Caco-2 (cell line): Measurements from ENCODE around the gene SEPTIN10. TPM values are rescaled to one million over a fixed set of nuclear protein-coding genes. Genes with fewer than 3 reads are reported as not detected.

Experiments used
- BruUV-seq: library from RNA; stranded (reverse); fragments of 400-500 nt; replicated peaks from 2 replicates; lab custom pipeline; 2021; lab: Mats Ljungman, UMichigan
- CTCF ChIA-PET: fragments of 300-600 bp; sonication (Branson Sonifier 250); formaldehyde crosslinking; loops from one replicate; lab custom pipeline; 2022; ENCODE audit warnings: antibody characterized with exemption; lab: Charles Lee
- POLR2A ChIA-PET: fragments of 300-600 bp; sonication (Branson Sonifier 250); formaldehyde crosslinking; loops from one replicate; lab custom pipeline; 2022; ENCODE audit warnings: antibody characterized with exemption; lab: Charles Lee
- DNase-seq, 2 experiments: peaks; one replicate each; pipeline versions ENCODE4 v3.0.0 to v3.0.0-alpha.2; 2020 to 2022
- H3K27me3 ChIP-seq: replicated peaks from 2 replicates; pipeline ENCODE4 v1.6.0; 2011; ENCODE audit warnings: low read length; ENCODE audit not compliant: control insufficient read depth, insufficient read depth
- H3K36me3 ChIP-seq: 2 replicates; pipeline ENCODE4 v1.5.1; 2011; ENCODE audit warnings: low read length; ENCODE audit not compliant: control insufficient read depth, insufficient read depth
- H3K4me1 ChIP-seq: fragments of 250-450 bp; sonication (Bioruptor Pico); 2 replicates; pipeline ENCODE4 v1.5.1; 2020; ENCODE audit warnings: mild to moderate bottlenecking
- H3K4me3 ChIP-seq: 2 replicates; pipeline ENCODE4 v1.5.1; 2011; ENCODE audit warnings: low read depth, mild to moderate bottlenecking, control low read depth, low read length
- H3K9me3 ChIP-seq: fragments of 250-450 bp; sonication (Bioruptor Pico); 2 replicates; pipeline ENCODE4 v1.5.1; 2020; ENCODE audit warnings: mild to moderate bottlenecking, moderate library complexity
- H3K27ac Mint-ChIP-seq: one replicate; pipeline ENCODE4 v1.8.0; 2022; ENCODE audit warnings: mixed read lengths; ENCODE audit not compliant: unreplicated experiment
- H3K27me3 Mint-ChIP-seq: one replicate; pipeline ENCODE4 v1.8.0; 2022; ENCODE audit warnings: mixed read lengths; ENCODE audit not compliant: insufficient read depth, unreplicated experiment
- H3K36me3 Mint-ChIP-seq: one replicate; pipeline ENCODE4 v1.8.0; 2022; ENCODE audit warnings: mild to moderate bottlenecking, mixed read lengths; ENCODE audit not compliant: insufficient read depth, unreplicated experiment
- H3K4me1 Mint-ChIP-seq: one replicate; pipeline ENCODE4 v1.8.0; 2022; ENCODE audit warnings: low read depth, mixed read lengths; ENCODE audit not compliant: unreplicated experiment
- H3K4me3 Mint-ChIP-seq: one replicate; pipeline ENCODE4 v1.8.0; 2022; ENCODE audit warnings: mild to moderate bottlenecking, moderate library complexity, mixed read lengths; ENCODE audit not compliant: unreplicated experiment
- H3K9me3 Mint-ChIP-seq: one replicate; pipeline ENCODE4 v1.8.0; 2022; ENCODE audit warnings: mixed read lengths; ENCODE audit not compliant: unreplicated experiment
- CTCF ChIP-seq, 2 experiments: fragments of 200-600 bp in 1 of 2; IDR thresholded peaks; 1 replicate in 1 of 2; 2 replicates in 1 of 2; pipeline versions ENCODE4 v1.5.1 to v1.8.0; 2011 to 2022; ENCODE audit warnings: antibody characterized with exemption in 1 of 2, control low read depth in 1 of 2, inconsistent platforms in 1 of 2, low read depth in 1 of 2, low read length in 1 of 2, mild to moderate bottlenecking in 1 of 2, moderate library complexity in 1 of 2; ENCODE audit not compliant: insufficient read depth in 1 of 2, severe bottlenecking in 1 of 2, unreplicated experiment in 1 of 2
- intact Hi-C: fragments of 100-400 bp; cut with micrococcal nuclease; formaldehyde crosslinking; loops from one replicate; pipeline ENCODE4 v1.10.0; 2022; ENCODE audit not compliant: unreplicated experiment
- total RNA-seq: library from RNA; stranded (reverse); gene quantifications from 2 replicates; pipeline ENCODE4 v1.2.3, GENCODE V29; 2022

The SEPTIN10 gene
- total RNA-seq, 1 experiment from 2014 or later, result 83.7 TPM

DNA sequence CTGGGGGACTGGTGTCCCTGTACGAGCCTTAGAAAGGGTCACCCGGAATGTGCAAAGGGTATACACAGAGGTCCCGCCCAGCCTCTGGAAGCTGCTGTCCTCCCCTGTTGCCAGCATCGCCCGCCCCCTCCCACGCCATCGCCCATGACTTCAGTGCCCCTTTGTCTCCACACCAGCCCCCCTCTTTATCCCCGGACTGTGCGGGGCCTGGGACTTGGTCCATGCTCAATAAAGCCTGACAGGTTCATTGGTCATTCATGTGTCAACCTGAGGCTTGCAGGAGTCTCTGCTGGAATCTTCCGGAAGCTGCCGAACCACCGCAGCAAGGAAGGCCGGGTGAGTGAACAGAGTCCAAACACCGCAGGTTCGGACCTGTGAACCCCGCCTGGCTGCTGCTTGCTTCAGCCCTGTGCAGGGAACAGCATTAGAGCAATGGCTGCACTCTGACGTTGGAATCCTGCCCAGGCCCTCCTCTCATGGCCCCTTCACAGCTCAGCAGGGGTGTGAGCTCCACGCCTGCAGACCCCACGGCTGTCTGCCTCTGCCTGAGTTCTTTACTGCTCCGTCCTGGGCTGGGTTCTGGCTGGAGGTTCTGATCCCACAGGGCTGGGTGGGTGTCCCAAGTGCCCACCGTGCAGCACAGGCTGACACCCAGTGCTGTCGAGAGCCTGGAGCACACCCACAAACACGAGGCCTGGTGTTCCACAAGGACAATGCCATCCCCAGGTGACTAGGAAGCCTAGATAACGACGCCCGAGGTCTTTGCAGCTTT lies 96.5 kb downstream of the SEPTIN10 start:
- no peak overlapping the region for H3K4me3 Mint-ChIP-seq
- BruUV-seq, result no TSS peak
- no peak overlapping the region for H3K4me3 ChIP-seq

GRCh38 chr2:109516445-109517117 lies 97.2 kb downstream of the SEPTIN10 start:
- Mint-ChIP-seq H3K27me3 (no peaks in the 10 kb centered on the region), H3K27ac (no peak overlapping the region), H3K9me3 (no peaks in the 10 kb centered on the region), H3K4me3 (no peak overlapping the region), H3K36me3 (no peaks in the 10 kb centered on the region), H3K4me1 (no peaks in the 10 kb centered on the region)
- no peaks in the 10 kb centered on the region; the same call in 1 of the 2 replicates for H3K36me3 ChIP-seq
- H3K9me3 ChIP-seq, result no peaks in the 10 kb centered on the region
- BruUV-seq, result no TSS peak
- peaks cover 3% of the 10 kb centered on the region; the same call in 1 of the 2 replicates for H3K4me1 ChIP-seq
- DNase-seq, result peak; percentile 75 to 82
- CTCF ChIA-PET, result no interaction called here
- intact Hi-C loops, result loop anchor here (1.0 kb wide), 5 partner anchors 30 to 220 kb away; no protein-coding TSS in a partner anchor
- peak; percentile 75 to 94 for TF ChIP-seq CTCF (IDR thresholded peaks at IDR 0.05; ENCODE audit: insufficient read depth in 1 of 2, low read depth in 1 of 2, low read length in 1 of 2, severe bottlenecking in 1 of 2, unreplicated experiment in 1 of 2)
- no peaks in the 10 kb centered on the region for H3K27me3 ChIP-seq
- H3K4me3 ChIP-seq, result no peak overlapping the region
- POLR2A ChIA-PET, result no interaction called here

More for the DNA sequence above, 96.5 kb downstream of the SEPTIN10 start:
- DNase-seq, result no peak
- Histone ChIP-seq H3K36me3 (no peaks in the 10 kb centered on the region; the same call in 1 of the 2 replicates), H3K4me1 (peaks cover 3% of the 10 kb centered on the region; the same call in 1 of the 2 replicates), H3K27me3 (no peaks in the 10 kb centered on the region), H3K9me3 (no peaks in the 10 kb centered on the region)
- Mint-ChIP-seq H3K36me3 (no peaks in the 10 kb centered on the region), H3K9me3 (no peaks in the 10 kb centered on the region), H3K27me3 (no peaks in the 10 kb centered on the region), H3K4me1 (no peaks in the 10 kb centered on the region), H3K27ac (no peak overlapping the region)
- ChIA-PET CTCF (no interaction called here), POLR2A (no interaction called here)
- no peak for TF ChIP-seq CTCF (IDR thresholded peaks at IDR 0.05; ENCODE audit: insufficient read depth in 1 of 2, low read depth in 1 of 2, low read length in 1 of 2, severe bottlenecking in 1 of 2, unreplicated experiment in 1 of 2)
- intact Hi-C loops, result no loop called here

DNA sequence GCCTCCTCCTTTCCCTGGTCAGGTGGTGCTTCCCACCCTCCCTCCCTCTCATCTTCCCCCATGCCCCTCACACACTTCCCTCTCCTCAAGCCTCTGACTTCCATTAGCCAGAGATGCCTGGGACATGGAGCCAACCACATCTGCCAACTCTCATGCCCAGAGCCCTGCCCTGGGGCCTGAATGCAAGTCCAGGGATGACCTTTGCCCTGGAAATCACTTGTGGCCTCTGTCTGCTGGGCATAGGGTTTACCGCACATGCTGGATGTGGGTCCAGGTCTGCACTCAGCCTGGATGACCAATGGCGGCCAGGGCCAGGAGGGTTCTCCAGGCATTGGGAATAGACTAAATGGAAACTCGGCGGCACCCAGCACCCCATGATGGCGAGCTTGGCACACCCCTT lies 98.9 kb downstream of the SEPTIN10 start:
- H3K36me3 Mint-ChIP-seq, result no peaks in the 10 kb centered on the region
- BruUV-seq, result no TSS peak
- Histone ChIP-seq H3K36me3 (no peaks in the 10 kb centered on the region), H3K4me1 (peaks cover 3% of the 10 kb centered on the region; the same call in 1 of the 2 replicates), H3K4me3 (no peak overlapping the region), H3K27me3 (no peaks in the 10 kb centered on the region), H3K9me3 (no peaks in the 10 kb centered on the region)
- intact Hi-C loops, result loop anchor here (5.0 kb wide), 1 partner anchor 93 kb away; no protein-coding TSS in a partner anchor
- no peaks in the 10 kb centered on the region for H3K9me3 Mint-ChIP-seq
- no peaks in the 10 kb centered on the region for H3K27me3 Mint-ChIP-seq
- DNase-seq, result no peak
- H3K4me3 Mint-ChIP-seq, result no peak overlapping the region
- no peaks in the 10 kb centered on the region for H3K4me1 Mint-ChIP-seq
- H3K27ac Mint-ChIP-seq, result no peak overlapping the region
- no peak for TF ChIP-seq CTCF (IDR thresholded peaks at IDR 0.05; ENCODE audit: insufficient read depth in 1 of 2, low read depth in 1 of 2, low read length in 1 of 2, severe bottlenecking in 1 of 2, unreplicated experiment in 1 of 2)
- ChIA-PET POLR2A (no interaction called here), CTCF (no interaction called here)
